Tibial artery (tissue), 4 donors: ENCODE results near the gene SLC7A4.
"Not testable (repeated sequence)": the region's sequence is repeated elsewhere in the genome, so short reads cannot be mapped to it uniquely, and the experiment has no call there.

Experiments
- DNase-seq, 2 donors: peaks; one replicate each; pipeline ENCODE4 v3.0.0-alpha.2; 2019
- H3K27ac ChIP-seq, 2 donors: fragments of 200-600 bp; sonication (generic) in 1 of 2; 1 replicate in 1 of 2; 2 replicates in 1 of 2; pipeline ENCODE4 v1.5.1; 2018 to 2019; ENCODE audit warnings: mild to moderate bottlenecking in 1 of 2
- H3K27me3 ChIP-seq, 2 donors: fragments of 200-600 bp; sonication (generic) in 1 of 2; one replicate each; pipeline versions ENCODE4 v1.5.1 to v1.6.0; 2016 to 2019
- H3K36me3 ChIP-seq, 3 donors: fragments of 200-600 bp; sonication (generic) in 2 of 3; one replicate each; pipeline ENCODE4 v1.5.1; 2016 to 2019; ENCODE audit warnings: mild to moderate bottlenecking in 2 of 3
- H3K4me1 ChIP-seq, 4 donors: fragments of 200-600 bp; sonication (generic) in 2 of 4; 1 replicate in 3 of 4; 2 replicates in 1 of 4; pipeline ENCODE4 v1.5.1; 2016 to 2019
- H3K4me3 ChIP-seq, 2 donors: fragments of 200-600 bp; sonication (generic) in 1 of 2; 1 replicate in 1 of 2; 2 replicates in 1 of 2; pipeline ENCODE4 v1.5.1; 2018 to 2019; ENCODE audit warnings: mild to moderate bottlenecking in 2 of 2
- H3K9me3 ChIP-seq, 3 donors: fragments of 200-600 bp; sonication (generic) in 1 of 3; one replicate each; pipeline ENCODE4 v1.5.1; 2016 to 2019
- CTCF ChIP-seq, 2 experiments: fragments of 200-600 bp in 1 of 2; fragments of 450-650 bp in 1 of 2; IDR thresholded peaks; one replicate each; pipeline ENCODE4 v1.5.1; 2017 to 2019; ENCODE audit warnings: antibody characterized with exemption in 2 of 2, mild to moderate bottlenecking in 1 of 2, moderate library complexity in 1 of 2
- intact Hi-C: fragments of 100-400 bp; cut with DNase I; formaldehyde crosslinking; loops from one replicate; pipeline ENCODE4 v1.15.0; 2023; ENCODE audit warnings: low total_unique reads

SLC7A4 gene

GRCh38 chr22:21051831-21052400 is 19.6 kb upstream of the SLC7A4 start:
- intact Hi-C loops = no loop called here
- no peak overlapping the region for H3K4me3 ChIP-seq

GRCh38 chr22:21051145-21051830 is 18.9 kb upstream of the SLC7A4 start:
- H3K9me3 ChIP-seq = no peaks in the 10 kb centered on the region
- H3K27ac ChIP-seq = no peak overlapping the region
- DNase-seq = no peak
- intact Hi-C loops = no loop called here
- peaks cover 0 to 30% of the 10 kb centered on the region in 2 donors for H3K27me3 ChIP-seq
- H3K4me3 ChIP-seq = no peak overlapping the region
- H3K4me1 ChIP-seq = no peaks in the 10 kb centered on the region
- H3K36me3 ChIP-seq = no peaks in the 10 kb centered on the region
- no peak for TF ChIP-seq CTCF (IDR thresholded peaks at IDR 0.05)

More at GRCh38 chr22:21051831-21052400, 19.6 kb upstream of the SLC7A4 start:
- Histone ChIP-seq H3K4me1 (no peaks in the 10 kb centered on the region), H3K36me3 (no peaks in the 10 kb centered on the region), H3K27me3 (peaks cover 0 to 30% of the 10 kb centered on the region in 2 donors), H3K9me3 (no peaks in the 10 kb centered on the region), H3K27ac (no peak overlapping the region)
- no peak for TF ChIP-seq CTCF (IDR thresholded peaks at IDR 0.05)
- DNase-seq = no peak

GRCh38 chr22:21048965-21049364 is 16.6 kb upstream of the SLC7A4 start:
- not testable (repeated sequence) for H3K27me3 ChIP-seq, H3K36me3 ChIP-seq, H3K27ac ChIP-seq, H3K4me3 ChIP-seq, H3K9me3 ChIP-seq, DNase-seq
- intact Hi-C loops = loop anchor here (5.0 kb wide), 1 partner anchor 1718 kb away; no protein-coding TSS in a partner anchor
- H3K4me1 ChIP-seq = peaks cover 0 to 21% (median 18%) of the 10 kb centered on the region in 4 donors

GRCh38 chr22:21048448-21048847 is 16.1 kb upstream of the SLC7A4 start:
- not testable (repeated sequence) for H3K27me3 ChIP-seq, H3K4me3 ChIP-seq, DNase-seq, H3K9me3 ChIP-seq, H3K27ac ChIP-seq, H3K36me3 ChIP-seq
- intact Hi-C loops = loop anchor here (5.0 kb wide), 1 partner anchor 1719 kb away; no protein-coding TSS in a partner anchor
- peaks cover 0 to 26% (median 19%) of the 10 kb centered on the region in 4 donors for H3K4me1 ChIP-seq

- Histone ChIP-seq H3K4me3 (no peak overlapping the region), H3K27me3 (peaks cover 0 to 2% of the 10 kb centered on the region in 2 donors), H3K4me1 (peaks cover 0 to 26% (median 19%) of the 10 kb centered on the region in 4 donors), H3K9me3 (no peaks in the 10 kb centered on the region), H3K36me3 (no peaks in the 10 kb centered on the region), H3K27ac (no peak overlapping the region)
- intact Hi-C loops = loop anchor here (5.0 kb wide), 1 partner anchor 1720 kb away; no protein-coding TSS in a partner anchor
- no peak for DNase-seq
- no peak for TF ChIP-seq CTCF (IDR thresholded peaks at IDR 0.05)
Observed at GRCh38 chr22:21047730-21048129, 15.4 kb upstream of the SLC7A4 start.

- no peak for TF ChIP-seq CTCF (IDR thresholded peaks at IDR 0.05)
- intact Hi-C loops = loop anchor here (5.0 kb wide), 1 partner anchor 1720 kb away; no protein-coding TSS in a partner anchor
Observed at GRCh38 chr22:21047035-21047661, 14.8 kb upstream of the SLC7A4 start.

More at GRCh38 chr22:21047035-21047661, 14.8 kb upstream of the SLC7A4 start:
- Histone ChIP-seq H3K4me1 (peaks cover 0 to 26% (median 19%) of the 10 kb centered on the region in 4 donors), H3K36me3 (no peaks in the 10 kb centered on the region), H3K9me3 (no peaks in the 10 kb centered on the region), H3K4me3 (no peak overlapping the region), H3K27me3 (no peaks in the 10 kb centered on the region), H3K27ac (no peak overlapping the region)
- DNase-seq = no peak
